ENCODE data around the gene CIDEC. TPM values are rescaled to one million over a fixed set of nuclear protein-coding genes. Genes with fewer than 3 reads are reported as not detected.
A peak's percentile ranks its signal among the peaks of the same experiment; 100 is the strongest.

CIDEC gene
- total RNA-seq, 1 experiment from 2014 or later, result not detected

GRCh38 chr3:9828801-9829755 lies 51.0 kb downstream of the CIDEC start:
- H3K36me3 ChIP-seq, result peaks cover 10% of the 10 kb centered on the region; the same call in 1 of the 2 replicates

GRCh38 chr3:9826815-9827573 lies 53.1 kb downstream of the CIDEC start:
- DNase-seq, result peak; percentile 39 to 63
- Histone ChIP-seq H3K27me3 (no peaks in the 10 kb centered on the region), H3K27ac (no peak overlapping the region), H3K4me1 (no peaks in the 10 kb centered on the region), H3K9me3 (replicated peaks) (no peaks in the 10 kb centered on the region), H3K4me3 (no peak overlapping the region), H3K36me3 (peaks cover 7% of the 10 kb centered on the region; the same call in 1 of the 2 replicates)

More at GRCh38 chr3:9828801-9829755, 51.0 kb downstream of the CIDEC start:
- Histone ChIP-seq H3K9me3 (replicated peaks) (no peaks in the 10 kb centered on the region), H3K27me3 (no peaks in the 10 kb centered on the region), H3K4me1 (no peaks in the 10 kb centered on the region), H3K27ac (no peak overlapping the region), H3K4me3 (no peak overlapping the region)
- DNase-seq, result no peak

- Histone ChIP-seq H3K27ac (no peak overlapping the region), H3K9me3 (replicated peaks) (no peaks in the 10 kb centered on the region), H3K4me3 (no peak overlapping the region), H3K36me3 (0 out of 2 replicates have a peak, but pooled peaks cover 2% of the 10 kb centered on the region), H3K27me3 (no peaks in the 10 kb centered on the region), H3K4me1 (no peaks in the 10 kb centered on the region)
- no peak for DNase-seq
Observed at GRCh38 chr3:9825451-9826040, 54.5 kb downstream of the CIDEC start.

DNA sequence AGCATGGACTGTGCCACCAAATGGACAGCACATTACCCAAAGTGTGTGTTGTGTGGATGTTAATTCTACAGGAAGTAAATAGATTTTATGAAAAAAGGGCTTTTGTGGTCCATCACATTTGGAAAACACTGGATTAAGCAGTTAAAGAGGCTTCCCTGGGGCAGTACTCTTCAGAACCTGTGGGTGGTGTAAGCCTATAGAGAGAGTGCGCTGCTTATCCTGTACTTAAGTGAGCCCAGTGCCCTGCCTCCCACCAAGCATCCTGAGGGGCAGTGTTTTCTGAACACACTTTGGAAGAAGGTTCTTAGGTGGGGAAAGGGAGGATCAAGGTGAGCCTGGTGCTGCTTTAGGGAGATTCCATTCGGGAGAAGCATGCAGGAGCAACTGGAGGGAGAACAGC lies 59.1 kb downstream of the CIDEC start:
- Histone ChIP-seq H3K36me3 (no peaks in the 10 kb centered on the region), H3K27me3 (no peaks in the 10 kb centered on the region), H3K4me3 (no peak overlapping the region), H3K27ac (no peak overlapping the region), H3K4me1 (no peaks in the 10 kb centered on the region), H3K9me3 (replicated peaks) (no peaks in the 10 kb centered on the region)
- no peak for DNase-seq

GRCh38 chr3:9820543-9820942 lies 59.5 kb downstream of the CIDEC start:
- no peaks in the 10 kb centered on the region for H3K36me3 ChIP-seq
- H3K4me3 ChIP-seq, result no peak overlapping the region
- H3K27ac ChIP-seq, result no peak overlapping the region
- no peaks in the 10 kb centered on the region for H3K9me3 ChIP-seq (replicated peaks)
- no peaks in the 10 kb centered on the region for H3K27me3 ChIP-seq
- H3K4me1 ChIP-seq, result no peaks in the 10 kb centered on the region
- no peak for DNase-seq

- Histone ChIP-seq H3K4me1 (no peaks in the 10 kb centered on the region), H3K27ac (no peak overlapping the region), H3K4me3 (no peak overlapping the region), H3K36me3 (no peaks in the 10 kb centered on the region), H3K27me3 (no peaks in the 10 kb centered on the region), H3K9me3 (replicated peaks) (no peaks in the 10 kb centered on the region)
- no peak for DNase-seq
Observed at GRCh38 chr3:9818666-9819335, 61.3 kb downstream of the CIDEC start.

GRCh38 chr3:9817436-9817835 lies 62.6 kb downstream of the CIDEC start:
- no peaks in the 10 kb centered on the region for H3K27me3 ChIP-seq
- H3K36me3 ChIP-seq, result no peaks in the 10 kb centered on the region
- no peak overlapping the region for H3K4me3 ChIP-seq
- H3K27ac ChIP-seq, result no peak overlapping the region
- H3K9me3 ChIP-seq (replicated peaks), result no peaks in the 10 kb centered on the region
- no peaks in the 10 kb centered on the region for H3K4me1 ChIP-seq
- no peak for DNase-seq

Other genes with a start within 250 kb of the CIDEC start
- gene MTMR14, start 230.7 kb downstream of the CIDEC start, total RNA-seq (2014; rRNA removed; shearing (Covaris generic)), result 21.2 and 21.7 TPM in 2 replicates
- gene CPNE9, start 176.4 kb downstream of the CIDEC start, total RNA-seq (2014; rRNA removed; shearing (Covaris generic)), result 0.06 TPM in 1 of 2 replicates, not detected in the other
- 22.0 and 23.4 TPM in 2 replicates for gene BRPF1, start 148.5 kb downstream of the CIDEC start, total RNA-seq (2014; rRNA removed; shearing (Covaris generic))
- gene OGG1, start 130.3 kb downstream of the CIDEC start, total RNA-seq (2014; rRNA removed; shearing (Covaris generic)), result 32.2 and 35.0 TPM in 2 replicates
- gene CAMK1, start 110.3 kb downstream of the CIDEC start, total RNA-seq (2014; rRNA removed; shearing (Covaris generic)), result 5.8 TPM in 2 replicates
- gene TADA3, start 87.8 kb downstream of the CIDEC start, total RNA-seq (2014; rRNA removed; shearing (Covaris generic)), result 58.5 and 59.3 TPM in 2 replicates
- 87.4 and 96.9 TPM in 2 replicates for gene ARPC4, start 87.2 kb downstream of the CIDEC start, total RNA-seq (2014; rRNA removed; shearing (Covaris generic))
- gene TTLL3, start 70.0 kb downstream of the CIDEC start, total RNA-seq (2014; rRNA removed; shearing (Covaris generic)), result 7.0 and 14.9 TPM in 2 replicates
- 30.0 and 34.0 TPM in 2 replicates for gene RPUSD3, start 36.2 kb downstream of the CIDEC start, total RNA-seq (2014; rRNA removed; shearing (Covaris generic))
- 40.3 and 41.0 TPM in 2 replicates for gene JAGN1, start 10.4 kb upstream of the CIDEC start, total RNA-seq (2014; rRNA removed; shearing (Covaris generic))
- 0.05 and 0.12 TPM in 2 replicates for gene IL17RE, start 22.6 kb upstream of the CIDEC start, total RNA-seq (2014; rRNA removed; shearing (Covaris generic))
- gene IL17RC, start 36.8 kb upstream of the CIDEC start, total RNA-seq (2014; rRNA removed; shearing (Covaris generic)), result 4.0 and 6.8 TPM in 2 replicates
- gene CRELD1, start 53.6 kb upstream of the CIDEC start, total RNA-seq (2014; rRNA removed; shearing (Covaris generic)), result 8.1 and 8.3 TPM in 2 replicates
- gene PRRT3, start 72.2 kb upstream of the CIDEC start, total RNA-seq (2014; rRNA removed; shearing (Covaris generic)), result 1.3 and 2.1 TPM in 2 replicates
- gene EMC3, start 106.6 kb upstream of the CIDEC start, total RNA-seq (2014; rRNA removed; shearing (Covaris generic)), result 68.5 and 68.9 TPM in 2 replicates
- gene FANCD2, start 146.2 kb upstream of the CIDEC start, total RNA-seq (2014; rRNA removed; shearing (Covaris generic)), result 31.1 and 39.0 TPM in 2 replicates
- not detected in 2 replicates for gene FANCD2OS, start 228.0 kb upstream of the CIDEC start, total RNA-seq (2014; rRNA removed; shearing (Covaris generic))
- gene BRK1, start 235.4 kb upstream of the CIDEC start, total RNA-seq (2014; rRNA removed; shearing (Covaris generic)), result 115 and 119 TPM in 2 replicates